Smooth muscle cell (in vitro differentiated cells): ENCODE measurements around the gene MAVS. TPM values are rescaled to one million over a fixed set of nuclear protein-coding genes. Genes with fewer than 3 reads are reported as not detected.

Source experiments
- DNase-seq: peaks from one replicate; lab custom pipeline; 2025; ENCODE audit not compliant: unreplicated experiment; lab: John Stamatoyannopoulos, UW
- H2AFZ ChIP-seq: fragments of 200-600 bp; sonication (generic); 2 replicates; pipeline ENCODE4 v1.6.0; 2016; ENCODE audit warnings: antibody characterized with exemption, low read depth, mild to moderate bottlenecking
- H3F3A ChIP-seq: fragments of 200-600 bp; sonication (generic); 2 replicates; pipeline ENCODE4 v1.6.0; 2017; ENCODE audit warnings: antibody characterized with exemption, low read depth
- H3K27ac ChIP-seq: fragments of 200-600 bp; sonication (generic); 2 replicates; pipeline ENCODE4 v1.5.1; 2016; ENCODE audit warnings: low read depth, mild to moderate bottlenecking
- H3K27me3 ChIP-seq: fragments of 200-600 bp; sonication (generic); 2 replicates; pipeline ENCODE4 v1.6.1; 2016; ENCODE audit warnings: low read depth, mild to moderate bottlenecking
- H3K36me3 ChIP-seq: fragments of 200-600 bp; sonication (generic); 2 replicates; pipeline ENCODE4 v1.5.1; 2016; ENCODE audit warnings: low read depth
- H3K4me1 ChIP-seq: fragments of 200-600 bp; sonication (generic); 2 replicates; pipeline ENCODE4 v1.5.1; 2016; ENCODE audit warnings: low read depth
- H3K4me2 ChIP-seq: fragments of 200-600 bp; sonication (generic); 2 replicates; pipeline ENCODE4 v1.6.0; 2016; ENCODE audit warnings: mild to moderate bottlenecking
- H3K4me3 ChIP-seq: fragments of 200-600 bp; sonication (generic); 2 replicates; pipeline ENCODE4 v1.5.1; 2016; ENCODE audit warnings: mild to moderate bottlenecking
- H3K79me2 ChIP-seq: fragments of 200-600 bp; sonication (generic); 2 replicates; pipeline ENCODE4 v1.6.0; 2016; ENCODE audit warnings: low read depth, mild to moderate bottlenecking
- H3K9ac ChIP-seq: fragments of 200-600 bp; sonication (generic); 2 replicates; pipeline ENCODE4 v1.6.0; 2016; ENCODE audit warnings: low read depth
- H3K9me3 ChIP-seq: fragments of 200-600 bp; sonication (generic); replicated peaks from 2 replicates; pipeline ENCODE4 v1.5.1; 2016; ENCODE audit warnings: low read depth
- H4K20me1 ChIP-seq: fragments of 200-600 bp; sonication (generic); 2 replicates; pipeline ENCODE4 v1.6.0; 2016; ENCODE audit warnings: low read depth
- CTCF ChIP-seq: fragments of 200-600 bp; sonication (generic); IDR thresholded peaks from 2 replicates; pipeline ENCODE4 v1.5.1; 2017; ENCODE audit warnings: borderline replicate concordance, mild to moderate bottlenecking, antibody characterized with exemption; ENCODE audit not compliant: insufficient read depth, poor library complexity, severe bottlenecking
- WGBS: methylation state at CpG from one replicate; pipeline ENCODE4 v1.1.7; 2016; ENCODE audit warnings: low lambda C conversion rate; 5-methylcytosine and 5-hydroxymethylcytosine counted together
- polyA plus RNA-seq: library from polyadenylated mRNA; unstranded; fragments of >200 nt; fragmentation: Nextera tagmentation; extraction: Ambion mirVana; gene quantifications from 2 replicates; pipeline ENCODE4 v1.2.1, GENCODE V29; 2016
- total RNA-seq: library from RNA; depleted of rRNA; stranded (reverse); fragments of >200 nt; gene quantifications from 2 replicates; pipeline ENCODE4 v1.2.3, GENCODE V29; 2014

Gene MAVS
- total and polyA plus RNA-seq, 2 experiments from 2014 or later, result 7.8 to 12.5 TPM

GRCh38 chr20:3901028-3901705 is 54.5 kb downstream of the MAVS start:
- H3K4me1 ChIP-seq, result peaks cover 4% of the 10 kb centered on the region
- no peak for TF ChIP-seq CTCF
- DNase-seq, result no peak
- no peak overlapping the region for H2AFZ ChIP-seq
- no peaks in the 10 kb centered on the region for H3K9me3 ChIP-seq
- WGBS, result 88% methylated on average over 3 of the region's 3 CpGs
- no peaks in the 10 kb centered on the region for H3K27me3 ChIP-seq
- H3K79me2 ChIP-seq, result peaks cover 100% of the 10 kb centered on the region
- peaks cover 100% of the 10 kb centered on the region for H4K20me1 ChIP-seq
- H3K36me3 ChIP-seq, result no peaks in the 10 kb centered on the region
- H3K4me2 ChIP-seq, result peak overlapping the region; percentile 43
- H3K27ac ChIP-seq, result peak overlapping the region; percentile 28
- no peak overlapping the region for H3K9ac ChIP-seq
- no peaks in the 10 kb centered on the region for H3F3A ChIP-seq
- H3K4me3 ChIP-seq, result peak overlapping the region; percentile 7

DNA sequence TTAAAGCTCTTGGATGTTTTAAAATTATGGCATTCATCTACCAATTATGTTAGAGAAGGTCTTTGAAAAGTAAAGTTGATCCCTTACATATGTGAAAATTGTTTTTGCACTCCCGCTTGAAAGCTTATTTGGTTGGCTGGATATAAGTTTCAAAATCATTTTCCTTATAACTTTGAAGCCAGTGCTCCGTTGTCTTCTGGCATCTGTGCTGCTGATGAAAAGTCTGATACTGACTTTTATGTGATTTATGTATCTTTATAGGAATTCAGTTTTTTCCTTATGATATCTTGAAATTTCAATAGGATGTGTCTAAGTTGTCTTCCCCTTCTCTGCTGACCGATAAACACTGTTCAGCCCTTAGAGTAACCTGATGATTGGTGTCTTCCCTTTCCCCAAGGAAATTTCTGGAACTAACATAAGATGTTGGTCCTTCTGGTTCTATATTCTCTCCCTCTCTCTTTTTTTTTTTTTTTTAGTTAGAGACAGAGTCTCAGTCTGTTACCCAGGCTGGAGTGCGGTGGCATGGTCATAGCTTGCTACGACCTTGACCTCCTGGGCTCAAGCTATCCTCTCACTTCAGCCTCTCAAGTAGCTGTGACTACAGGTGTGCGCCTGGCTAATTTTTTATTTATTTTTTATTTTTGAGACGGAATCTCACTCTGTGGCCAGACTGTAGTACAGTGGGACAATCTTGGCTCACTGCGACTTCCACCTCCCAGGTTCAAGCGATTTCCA is 55.2 kb downstream of the MAVS start:
- Histone ChIP-seq H3K4me1 (peaks cover 4% of the 10 kb centered on the region), H3K9ac (no peak overlapping the region), H3K27me3 (no peaks in the 10 kb centered on the region), H3K9me3 (no peaks in the 10 kb centered on the region), H3K4me3 (peak overlapping the region; percentile 7), H2AFZ (no peak overlapping the region), H3F3A (no peaks in the 10 kb centered on the region), H3K36me3 (no peaks in the 10 kb centered on the region), H3K79me2 (peaks cover 100% of the 10 kb centered on the region), H3K27ac (peak overlapping the region; percentile 28), H4K20me1 (peaks cover 100% of the 10 kb centered on the region), H3K4me2 (peak overlapping the region; percentile 43)
- TF ChIP-seq CTCF, result no peak
- whole genome bisulfite sequencing, result 92% methylated on average over 9 of the region's 9 CpGs
- DNase-seq, result no peak

DNA sequence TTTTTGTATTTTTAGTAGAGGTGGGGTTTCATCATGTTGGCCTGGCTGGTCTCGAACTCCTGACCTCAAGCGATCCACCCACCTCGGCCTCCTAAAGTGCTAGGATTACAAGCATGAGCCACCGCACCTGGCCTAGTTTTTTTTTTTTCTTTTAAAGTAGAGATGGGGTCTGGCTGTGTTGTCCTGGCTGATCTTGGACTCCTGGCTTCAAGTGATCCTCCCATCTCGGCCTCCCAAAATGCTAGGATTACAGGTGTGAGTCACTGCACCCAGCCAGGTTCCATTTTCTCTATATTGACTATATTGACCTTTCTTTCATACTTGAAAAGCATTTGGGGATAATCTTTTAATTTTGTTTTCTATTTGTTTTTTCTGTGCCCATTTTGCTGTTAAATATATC is 55.8 kb downstream of the MAVS start:
- Histone ChIP-seq H3K27me3 (no peaks in the 10 kb centered on the region), H4K20me1 (peaks cover 100% of the 10 kb centered on the region), H3K36me3 (no peaks in the 10 kb centered on the region), H3K79me2 (peaks cover 100% of the 10 kb centered on the region), H3K9ac (no peak overlapping the region), H3K9me3 (no peaks in the 10 kb centered on the region), H3K4me2 (no peak overlapping the region), H3K27ac (no peak overlapping the region), H3F3A (no peaks in the 10 kb centered on the region), H3K4me1 (peaks cover 4% of the 10 kb centered on the region), H2AFZ (no peak overlapping the region), H3K4me3 (no peak overlapping the region)
- WGBS, result 98% methylated on average over 5 of the region's 5 CpGs
- no peak for DNase-seq
- no peak for TF ChIP-seq CTCF

- H3F3A ChIP-seq, result no peaks in the 10 kb centered on the region
- H3K27me3 ChIP-seq, result no peaks in the 10 kb centered on the region
- no peak overlapping the region for H2AFZ ChIP-seq
- TF ChIP-seq CTCF, result no peak
- H3K27ac ChIP-seq, result no peak overlapping the region
- H3K9ac ChIP-seq, result no peak overlapping the region
- H3K36me3 ChIP-seq, result peaks cover 10% of the 10 kb centered on the region
- no peak overlapping the region for H3K4me3 ChIP-seq
- peaks cover 100% of the 10 kb centered on the region for H4K20me1 ChIP-seq
- H3K4me1 ChIP-seq, result no peaks in the 10 kb centered on the region
- no peaks in the 10 kb centered on the region for H3K9me3 ChIP-seq
- 95% methylated on average over 2 of the region's 2 CpGs for WGBS
- H3K4me2 ChIP-seq, result no peak overlapping the region
- no peak for DNase-seq
- peaks cover 100% of the 10 kb centered on the region for H3K79me2 ChIP-seq
These were observed 57.6 kb downstream of the MAVS start for GRCh38 chr20:3904224-3904623.
